IPS DF 6.9 (cell line): Measurements from ENCODE around the gene HLA-F.

Experiments used
- DNase-seq: peaks from one replicate; pipeline ENCODE4 v3.0.0-alpha.2; 2013; ENCODE audit warnings: low read depth, low spot score
- H3K27ac ChIP-seq: one replicate; pipeline ENCODE4 v1.5.1; 2013; ENCODE audit warnings: low read length, control low read depth
- H3K27me3 ChIP-seq: 2 replicates; pipeline ENCODE4 v1.6.1; 2013; ENCODE audit warnings: mild to moderate bottlenecking, low read length; ENCODE audit not compliant: control insufficient read depth, insufficient read depth
- H3K36me3 ChIP-seq: 2 replicates; pipeline ENCODE4 v1.6.1; 2013; ENCODE audit warnings: low read length; ENCODE audit not compliant: control insufficient read depth, insufficient read depth
- H3K4me1 ChIP-seq: 2 replicates; pipeline ENCODE4 v1.6.1; 2013; ENCODE audit warnings: low read length; ENCODE audit not compliant: control insufficient read depth, insufficient read depth
- H3K4me3 ChIP-seq: 2 replicates; pipeline ENCODE4 v1.5.1; 2013; ENCODE audit warnings: mild to moderate bottlenecking, low read length
- H3K9me3 ChIP-seq: 2 replicates; pipeline ENCODE4 v1.6.1; 2013; ENCODE audit warnings: low read length, inconsistent platforms; ENCODE audit not compliant: control insufficient read depth, insufficient read depth
- WGBS: extraction: QIAGEN DNeasy Blood & Tissue Kit; methylation state at CpG from one replicate; pipeline ENCODE4 v1.1.7; 2013; ENCODE audit warnings: mixed read lengths, missing lambda C conversion rate; ENCODE audit not compliant: insufficient read length, insufficient coverage; 5-methylcytosine and 5-hydroxymethylcytosine counted together

Gene HLA-F

DNA sequence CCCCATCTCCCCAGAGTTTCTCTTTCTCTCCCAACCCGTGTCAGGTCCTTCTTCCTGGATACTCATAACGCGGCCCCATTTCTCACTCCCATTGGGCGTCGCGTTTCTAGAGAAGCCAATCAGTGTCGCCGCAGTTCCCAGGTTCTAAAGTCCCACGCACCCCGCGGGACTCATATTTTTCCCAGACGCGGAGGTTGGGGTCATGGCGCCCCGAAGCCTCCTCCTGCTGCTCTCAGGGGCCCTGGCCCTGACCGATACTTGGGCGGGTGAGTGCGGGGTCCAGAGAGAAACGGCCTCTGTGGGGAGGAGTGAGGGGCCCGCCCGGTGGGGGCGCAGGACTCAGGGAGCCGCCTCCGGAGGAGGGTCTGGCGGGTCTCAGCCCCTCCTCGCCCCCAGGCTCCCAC, at the start of gene HLA-F:
HLA-F (plus strand) TSS at position 173 of the 404 bp plus-strand sequence; CDS start at position 203, 30 bp downstream.
- H3K4me3 ChIP-seq, result peak within 1 kb of the TSS; percentile 44
- H3K27me3 ChIP-seq, result peaks cover 1% of the 10 kb centered on the region; the same call in 1 of the 2 replicates
- no peak within 1 kb of the TSS for H3K27ac ChIP-seq
- DNase-seq, result peak; percentile 63
- H3K36me3 ChIP-seq, result no peaks in the 10 kb centered on the region
- WGBS, result no CpG with 5 or more reads among the region's 26 CpGs
- no peaks in the 10 kb centered on the region for H3K4me1 ChIP-seq
- H3K9me3 ChIP-seq, result no peaks in the 10 kb centered on the region

DNA sequence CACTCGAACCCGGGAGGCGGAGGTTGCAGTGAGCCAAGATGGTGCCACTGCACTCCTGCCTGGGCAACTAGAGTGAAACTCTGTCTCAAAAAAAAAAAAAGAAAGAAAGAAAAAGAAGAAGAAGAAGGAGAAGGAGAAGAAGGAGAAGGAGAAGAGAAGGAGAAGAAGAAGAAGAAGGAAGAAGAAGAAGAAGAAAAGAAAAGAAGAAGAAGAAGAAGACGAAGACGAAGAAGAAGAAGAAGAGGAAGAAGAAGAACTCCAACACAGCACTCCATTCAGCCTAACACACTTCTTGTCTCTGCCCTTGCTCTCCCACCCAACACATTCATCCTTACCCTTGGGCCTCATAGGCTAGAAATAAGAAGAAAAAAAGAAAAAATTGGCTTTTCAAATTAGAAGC, 49.2 kb upstream of the HLA-F start:
- H3K27me3 ChIP-seq, result no peaks in the 10 kb centered on the region
- WGBS, result no CpG with 5 or more reads among the region's 5 CpGs
- peaks cover 2% of the 10 kb centered on the region; the same call in 1 of the 2 replicates for H3K4me1 ChIP-seq
- H3K27ac ChIP-seq, result no peak overlapping the region
- H3K36me3 ChIP-seq, result no peaks in the 10 kb centered on the region
- no peaks in the 10 kb centered on the region for H3K9me3 ChIP-seq
- DNase-seq, result no peak
- no peak overlapping the region for H3K4me3 ChIP-seq

GRCh38 chr6:29675561-29675960, 47.7 kb upstream of the HLA-F start:
- Histone ChIP-seq H3K4me1 (peaks cover 2% of the 10 kb centered on the region; the same call in 1 of the 2 replicates), H3K27me3 (no peaks in the 10 kb centered on the region), H3K9me3 (no peaks in the 10 kb centered on the region), H3K4me3 (no peak overlapping the region), H3K27ac (no peak overlapping the region), H3K36me3 (no peaks in the 10 kb centered on the region)
- no peak for DNase-seq
- no CpG with 5 or more reads among the region's 1 CpG for WGBS

GRCh38 chr6:29676981-29677601, 46.1 kb upstream of the HLA-F start:
- Histone ChIP-seq H3K4me1 (no peaks in the 10 kb centered on the region), H3K36me3 (no peaks in the 10 kb centered on the region), H3K9me3 (no peaks in the 10 kb centered on the region), H3K4me3 (no peak overlapping the region), H3K27me3 (no peaks in the 10 kb centered on the region), H3K27ac (no peak overlapping the region)
- DNase-seq, result no peak
- WGBS, result no CpG with 5 or more reads among the region's 2 CpGs

DNA sequence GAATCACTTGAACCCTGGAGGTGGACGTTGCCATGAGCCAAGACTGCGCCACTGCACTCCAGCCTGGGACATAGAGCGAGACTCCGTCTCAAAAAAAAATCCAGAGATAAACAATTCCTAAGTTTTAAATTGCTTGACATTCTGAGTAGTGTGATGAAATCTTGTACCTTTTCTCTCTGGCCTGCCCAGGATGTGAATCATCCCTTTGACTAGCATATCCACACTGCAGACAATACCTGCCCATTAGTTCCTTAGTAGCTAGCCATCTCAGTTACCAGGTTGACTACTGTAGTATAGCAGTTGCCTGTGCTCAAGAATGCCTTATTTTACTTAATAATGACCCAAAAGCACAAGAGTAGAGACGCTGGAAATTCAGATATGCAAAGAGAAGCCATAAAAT, 45.1 kb upstream of the HLA-F start:
- H3K9me3 ChIP-seq, result no peaks in the 10 kb centered on the region
- no CpG with 5 or more reads among the region's 5 CpGs for WGBS
- no peak overlapping the region for H3K4me3 ChIP-seq
- H3K27ac ChIP-seq, result no peak overlapping the region
- no peaks in the 10 kb centered on the region for H3K4me1 ChIP-seq
- no peak for DNase-seq
- H3K36me3 ChIP-seq, result no peaks in the 10 kb centered on the region
- no peaks in the 10 kb centered on the region for H3K27me3 ChIP-seq

GRCh38 chr6:29679962-29680361, 43.3 kb upstream of the HLA-F start:
- Histone ChIP-seq H3K27me3 (no peaks in the 10 kb centered on the region), H3K36me3 (no peaks in the 10 kb centered on the region), H3K4me1 (0 out of 2 replicates have a peak, but pooled peaks cover 2% of the 10 kb centered on the region), H3K4me3 (no peak overlapping the region), H3K9me3 (no peaks in the 10 kb centered on the region), H3K27ac (no peak overlapping the region)
- no CpG with 5 or more reads among the region's 13 CpGs for WGBS
- DNase-seq, result no peak

DNA sequence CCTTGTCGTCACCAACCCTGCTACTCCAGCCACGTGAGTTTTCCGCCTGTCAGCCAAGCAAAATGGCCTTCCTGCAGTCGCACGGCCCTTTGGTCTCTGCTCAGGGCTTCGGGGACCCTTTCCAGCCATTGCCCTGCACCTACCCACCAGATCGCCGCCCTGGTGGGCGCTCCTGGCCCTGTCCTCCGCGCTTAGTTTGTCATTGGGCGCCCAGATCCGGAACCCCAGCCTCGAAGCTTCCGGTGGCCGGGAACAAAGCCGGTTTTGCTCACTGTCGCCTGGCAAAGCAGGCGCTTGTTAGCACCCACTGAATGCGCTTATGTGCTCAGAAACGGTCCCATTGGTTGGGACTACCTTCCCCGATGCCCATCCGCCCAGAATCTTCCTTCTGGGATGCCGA, 42.8 kb upstream of the HLA-F start:
- DNase-seq, result no peak
- no peak overlapping the region for H3K4me3 ChIP-seq

DNA sequence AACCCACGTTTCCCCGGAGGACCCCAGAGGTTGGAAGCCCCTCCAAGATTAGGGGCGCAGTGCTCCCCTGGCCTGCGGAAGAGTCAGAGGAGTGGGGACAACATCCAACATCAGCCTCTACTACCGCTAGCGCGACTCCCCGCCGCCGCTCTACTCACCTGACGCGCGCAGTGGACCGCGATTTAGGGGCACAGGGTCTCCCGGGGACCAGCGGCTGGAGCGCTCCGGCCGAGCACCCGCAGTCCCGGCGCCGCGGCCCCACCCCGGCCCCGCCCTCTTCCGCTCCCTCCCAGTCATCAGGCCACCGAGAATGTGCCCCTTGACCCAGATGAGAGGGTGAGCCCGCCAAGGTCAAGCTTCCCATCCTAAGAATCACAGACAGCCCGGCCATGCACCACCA, 42.3 kb upstream of the HLA-F start, which contains the start of gene ZFP57:
ZFP57 (minus strand) TSS at position 249 of the 400 bp plus-strand sequence. CDS start 4,149 bp downstream, outside the sequence.
- H3K4me1 ChIP-seq, result 0 out of 2 replicates have a peak, but pooled peaks cover 2% of the 10 kb centered on the region
- no peak within 1 kb of the TSS for H3K27ac ChIP-seq
- H3K9me3 ChIP-seq, result no peaks in the 10 kb centered on the region
- WGBS, result no CpG with 5 or more reads among the region's 31 CpGs
- H3K27me3 ChIP-seq, result no peaks in the 10 kb centered on the region
- no peak within 1 kb of the TSS for H3K4me3 ChIP-seq
- DNase-seq, result no peak
- H3K36me3 ChIP-seq, result no peaks in the 10 kb centered on the region

More for the DNA sequence above, 42.8 kb upstream of the HLA-F start:
- Histone ChIP-seq H3K4me1 (0 out of 2 replicates have a peak, but pooled peaks cover 2% of the 10 kb centered on the region), H3K27me3 (no peaks in the 10 kb centered on the region), H3K9me3 (no peaks in the 10 kb centered on the region), H3K27ac (no peak overlapping the region), H3K36me3 (no peaks in the 10 kb centered on the region)
- no CpG with 5 or more reads among the region's 24 CpGs for WGBS

DNA sequence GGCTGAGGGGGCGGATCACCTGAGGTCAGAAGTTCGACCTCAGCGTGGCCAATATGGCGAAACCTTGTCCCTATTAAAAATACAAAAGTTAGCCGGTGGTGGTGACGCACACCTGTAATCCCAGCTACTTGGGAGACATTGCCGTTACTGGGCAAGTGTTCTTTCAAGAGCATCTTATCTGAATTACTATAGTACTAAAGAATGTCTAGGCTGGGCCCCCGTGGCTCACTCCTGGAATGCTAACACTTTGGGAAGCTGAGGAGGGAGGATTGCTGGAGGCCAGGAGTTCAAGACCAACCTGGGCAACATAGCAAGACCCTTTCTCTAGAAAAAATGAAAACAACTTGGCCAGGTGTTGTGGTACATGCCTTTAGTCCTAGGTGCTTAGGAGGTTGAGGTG, 41.4 kb upstream of the HLA-F start:
- no peaks in the 10 kb centered on the region for H3K36me3 ChIP-seq
- WGBS, result no CpG with 5 or more reads among the region's 8 CpGs
- H3K27me3 ChIP-seq, result no peaks in the 10 kb centered on the region
- 0 out of 2 replicates have a peak, but pooled peaks cover 2% of the 10 kb centered on the region for H3K4me1 ChIP-seq
- no peak overlapping the region for H3K4me3 ChIP-seq
- no peak overlapping the region for H3K27ac ChIP-seq
- H3K9me3 ChIP-seq, result no peaks in the 10 kb centered on the region
- no peak for DNase-seq

GRCh38 chr6:29685718-29686326, 37.4 kb upstream of the HLA-F start:
- H3K4me3 ChIP-seq, result no peak overlapping the region
- no CpG with 5 or more reads among the region's 15 CpGs for WGBS
- no peak overlapping the region for H3K27ac ChIP-seq
- no peaks in the 10 kb centered on the region for H3K27me3 ChIP-seq
- no peak for DNase-seq
- no peaks in the 10 kb centered on the region for H3K36me3 ChIP-seq
- 0 out of 2 replicates have a peak, but pooled peaks cover 2% of the 10 kb centered on the region for H3K4me1 ChIP-seq
- no peaks in the 10 kb centered on the region for H3K9me3 ChIP-seq
